Liver (tissue), 9 donors: ENCODE results near the gene ERC2. TPM values are rescaled to one million over a fixed set of nuclear protein-coding genes. Genes with fewer than 3 reads are reported as not detected.

ENCODE experiments used
- DNase-seq: peaks from one replicate; pipeline ENCODE4 v3.0.0-alpha.2; 2017; ENCODE audit warnings: low spot score
- H3K27ac ChIP-seq, 2 donors: one replicate each; pipeline ENCODE4 v1.7.0; 2013; ENCODE audit warnings: inconsistent platforms in 2 of 2, low read length in 2 of 2, control low read depth in 1 of 2, low read depth in 1 of 2, mild to moderate bottlenecking in 1 of 2
- H3K27me3 ChIP-seq, 4 donors: one replicate each; pipeline versions ENCODE4 v1.6.1 to v1.7.0; 2013; ENCODE audit warnings: low read length in 3 of 4, inconsistent platforms in 1 of 4, mild to moderate bottlenecking in 1 of 4, moderate library complexity in 1 of 4; ENCODE audit not compliant: control insufficient read depth in 4 of 4, insufficient read depth in 4 of 4
- H3K36me3 ChIP-seq, 4 donors: one replicate each; pipeline versions ENCODE4 v1.6.1 to v1.7.0; 2013; ENCODE audit warnings: low read length in 3 of 4, mild to moderate bottlenecking in 3 of 4, low read depth in 1 of 4, moderate library complexity in 1 of 4; ENCODE audit not compliant: control insufficient read depth in 4 of 4, insufficient read depth in 3 of 4
- H3K4me1 ChIP-seq, 4 donors: one replicate each; pipeline versions ENCODE4 v1.6.1 to v1.7.0; 2013; ENCODE audit warnings: low read length in 3 of 4, mild to moderate bottlenecking in 3 of 4, moderate library complexity in 1 of 4; ENCODE audit not compliant: control insufficient read depth in 4 of 4, insufficient read depth in 4 of 4
- H3K4me3 ChIP-seq, 3 donors: one replicate each; pipeline versions ENCODE4 v1.6.1 to v1.7.0; 2013; ENCODE audit warnings: low read length in 3 of 3, control low read depth in 1 of 3, low read depth in 1 of 3, mild to moderate bottlenecking in 1 of 3
- H3K9ac ChIP-seq, 2 donors: one replicate each; pipeline ENCODE4 v1.7.0; 2013; ENCODE audit warnings: low read length in 2 of 2, mild to moderate bottlenecking in 2 of 2, moderate library complexity in 2 of 2, control low read depth in 1 of 2, low read depth in 1 of 2
- H3K9me3 ChIP-seq, 4 donors: one replicate each; pipeline versions ENCODE4 v1.6.1 to v1.7.0; 2013; ENCODE audit warnings: low read length in 3 of 4; ENCODE audit not compliant: control insufficient read depth in 4 of 4
- ATF3 ChIP-seq: IDR thresholded peaks from 2 replicates; pipeline ENCODE4 v1.6.1; 2016; ENCODE audit warnings: antibody characterized with exemption
- EGR1 ChIP-seq, 2 donors: IDR thresholded peaks; 2 replicates each; pipeline ENCODE4 v1.6.1; 2016 to 2018; ENCODE audit warnings: antibody characterized with exemption in 2 of 2, low read depth in 2 of 2
- FOXA1 ChIP-seq: IDR thresholded peaks from 2 replicates; pipeline ENCODE4 v1.6.1; 2016; ENCODE audit warnings: antibody characterized with exemption
- HNF4A ChIP-seq, 2 donors: conservative IDR thresholded peaks; 2 replicates each; pipeline ENCODE4 v1.6.1; 2016; ENCODE audit warnings: antibody characterized with exemption in 2 of 2, mild to moderate bottlenecking in 2 of 2
- HNF4G ChIP-seq: IDR thresholded peaks from 2 replicates; pipeline ENCODE4 v1.6.1; 2016; ENCODE audit warnings: antibody characterized with exemption
- JUND ChIP-seq, 2 donors: IDR thresholded peaks; 2 replicates each; pipeline ENCODE4 v1.6.1; 2016; ENCODE audit warnings: antibody characterized with exemption in 2 of 2
- NR2F2 ChIP-seq: IDR thresholded peaks from 2 replicates; pipeline ENCODE4 v1.6.1; 2016; ENCODE audit warnings: antibody characterized with exemption
- RAD21 ChIP-seq, 2 donors: IDR thresholded peaks; 2 replicates each; pipeline ENCODE4 v1.6.1; 2016; ENCODE audit warnings: antibody characterized with exemption in 2 of 2, mild to moderate bottlenecking in 2 of 2
- REST ChIP-seq: IDR thresholded peaks from 2 replicates; pipeline ENCODE4 v1.6.1; 2016; ENCODE audit warnings: antibody characterized with exemption, mild to moderate bottlenecking
- RXRA ChIP-seq, 2 donors: IDR thresholded peaks; 2 replicates each; pipeline ENCODE4 v1.6.1; 2017 to 2018; ENCODE audit warnings: antibody characterized with exemption in 2 of 2, mild to moderate bottlenecking in 1 of 2
- SP1 ChIP-seq: IDR thresholded peaks from 2 replicates; pipeline ENCODE4 v1.6.1; 2018; ENCODE audit warnings: antibody characterized with exemption, mild to moderate bottlenecking
- WGBS: extraction: QIAGEN DNeasy Blood & Tissue Kit; methylation state at CpG from one replicate; pipeline ENCODE4 v1.1.7; 2013; 5-methylcytosine and 5-hydroxymethylcytosine counted together
- polyA plus RNA-seq, 2 donors: library from polyadenylated mRNA; stranded (reverse) in 1 of 2; unstranded in 1 of 2; fragments of 200-250 nt in 1 of 2; fragments of >200 nt in 1 of 2; fragmentation: Nextera tagmentation in 1 of 2; extraction: Ambion mirVana in 1 of 2; gene quantifications; one replicate each; pipeline versions ENCODE4 v1.2.1 to v1.2.3, GENCODE V29; 2013 to 2015
- total RNA-seq, 2 donors: library from RNA; depleted of rRNA; stranded (reverse); fragments of >200 nt; gene quantifications; one replicate each; pipeline ENCODE4 v1.2.3, GENCODE V29; 2014
- TF ChIP-seq, protein P1 (sequence below): IDR thresholded peaks from 2 replicates; pipeline ENCODE4 v1.6.1; 2016; ENCODE audit warnings: antibody characterized with exemption
- TF ChIP-seq, protein P2 (sequence below): fragments of 150-350 bp; IDR thresholded peaks from 2 replicates; pipeline ENCODE4 v1.5.1; 2017; ENCODE audit warnings: improper control_type of control experiment, low read depth, low read length; ENCODE audit not compliant: missing input control
- donor health status: healthy.
- donor health status: healthy.
- donor health status: healthy.
- donor health status: healthy.
- donor health status: healthy.

ERC2 gene
- total and polyA plus RNA-seq, 4 donors: 0.14 to 0.25 TPM; not detected in 2

DNA sequence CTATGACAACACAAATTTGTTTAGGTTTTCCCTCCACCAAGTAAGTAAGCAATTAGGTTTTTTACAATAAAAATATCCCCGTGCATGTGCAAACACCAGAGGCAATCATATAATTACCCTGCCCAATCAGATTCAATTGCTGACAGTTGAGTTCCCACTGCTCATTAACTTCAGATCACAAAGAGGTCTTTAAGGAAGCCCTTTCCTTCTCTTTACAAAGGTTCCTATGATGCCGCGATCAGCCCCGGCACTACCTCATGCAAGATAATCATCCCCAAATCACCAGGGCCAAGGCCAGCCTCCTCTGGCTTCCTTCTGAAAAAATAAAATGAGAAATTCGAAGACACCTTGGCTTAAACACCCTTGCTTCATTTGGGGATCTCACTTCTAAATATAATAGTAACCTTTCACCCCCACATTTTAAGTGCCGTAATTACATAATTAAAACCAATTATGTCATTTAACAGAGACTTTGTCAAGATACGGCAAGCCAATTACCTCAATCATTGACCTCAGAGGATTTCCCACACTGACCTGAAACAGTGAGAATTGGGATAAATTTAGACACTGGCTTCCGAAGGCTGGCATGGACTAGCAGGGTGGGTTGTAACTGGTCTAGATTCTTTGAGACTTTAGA is 859.8 kb downstream of the ERC2 start:
- 88% methylated on average over 8 of the region's 8 CpGs for WGBS

More for the DNA sequence above, 859.8 kb downstream of the ERC2 start:
- no peak for DNase-seq
- Histone ChIP-seq H3K36me3 (no peaks in the 10 kb centered on the region), H3K4me1 (peaks cover 0 to 10% (median 8%) of the 10 kb centered on the region in 4 donors), H3K27me3 (no peaks in the 10 kb centered on the region), H3K4me3 (no peak overlapping the region), H3K27ac (no peak overlapping the region), H3K9ac (no peak overlapping the region), H3K9me3 (no peaks in the 10 kb centered on the region)
- TF ChIP-seq NR2F2 (no peak), JUND (IDR thresholded peaks at IDR 0.05) (no peak), HNF4A (conservative IDR thresholded peaks at IDR 0.05) (no peak), RXRA (IDR thresholded peaks at IDR 0.05) (no peak), EGR1 (IDR thresholded peaks at IDR 0.05; ENCODE audit: low read depth in 2 of 2) (no peak), FOXA1 (no peak), HNF4G (no peak), RAD21 (IDR thresholded peaks at IDR 0.05) (no peak), SP1 (no peak), REST (no peak), ATF3 (no peak)
- TF ChIP-seq, protein P1, sequence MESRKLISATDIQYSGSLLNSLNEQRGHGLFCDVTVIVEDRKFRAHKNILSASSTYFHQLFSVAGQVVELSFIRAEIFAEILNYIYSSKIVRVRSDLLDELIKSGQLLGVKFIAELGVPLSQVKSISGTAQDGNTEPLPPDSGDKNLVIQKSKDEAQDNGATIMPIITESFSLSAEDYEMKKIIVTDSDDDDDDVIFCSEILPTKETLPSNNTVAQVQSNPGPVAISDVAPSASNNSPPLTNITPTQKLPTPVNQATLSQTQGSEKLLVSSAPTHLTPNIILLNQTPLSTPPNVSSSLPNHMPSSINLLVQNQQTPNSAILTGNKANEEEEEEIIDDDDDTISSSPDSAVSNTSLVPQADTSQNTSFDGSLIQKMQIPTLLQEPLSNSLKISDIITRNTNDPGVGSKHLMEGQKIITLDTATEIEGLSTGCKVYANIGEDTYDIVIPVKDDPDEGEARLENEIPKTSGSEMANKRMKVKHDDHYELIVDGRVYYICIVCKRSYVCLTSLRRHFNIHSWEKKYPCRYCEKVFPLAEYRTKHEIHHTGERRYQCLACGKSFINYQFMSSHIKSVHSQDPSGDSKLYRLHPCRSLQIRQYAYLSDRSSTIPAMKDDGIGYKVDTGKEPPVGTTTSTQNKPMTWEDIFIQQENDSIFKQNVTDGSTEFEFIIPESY: no peak
- TF ChIP-seq, protein P2, sequence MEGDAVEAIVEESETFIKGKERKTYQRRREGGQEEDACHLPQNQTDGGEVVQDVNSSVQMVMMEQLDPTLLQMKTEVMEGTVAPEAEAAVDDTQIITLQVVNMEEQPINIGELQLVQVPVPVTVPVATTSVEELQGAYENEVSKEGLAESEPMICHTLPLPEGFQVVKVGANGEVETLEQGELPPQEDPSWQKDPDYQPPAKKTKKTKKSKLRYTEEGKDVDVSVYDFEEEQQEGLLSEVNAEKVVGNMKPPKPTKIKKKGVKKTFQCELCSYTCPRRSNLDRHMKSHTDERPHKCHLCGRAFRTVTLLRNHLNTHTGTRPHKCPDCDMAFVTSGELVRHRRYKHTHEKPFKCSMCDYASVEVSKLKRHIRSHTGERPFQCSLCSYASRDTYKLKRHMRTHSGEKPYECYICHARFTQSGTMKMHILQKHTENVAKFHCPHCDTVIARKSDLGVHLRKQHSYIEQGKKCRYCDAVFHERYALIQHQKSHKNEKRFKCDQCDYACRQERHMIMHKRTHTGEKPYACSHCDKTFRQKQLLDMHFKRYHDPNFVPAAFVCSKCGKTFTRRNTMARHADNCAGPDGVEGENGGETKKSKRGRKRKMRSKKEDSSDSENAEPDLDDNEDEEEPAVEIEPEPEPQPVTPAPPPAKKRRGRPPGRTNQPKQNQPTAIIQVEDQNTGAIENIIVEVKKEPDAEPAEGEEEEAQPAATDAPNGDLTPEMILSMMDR: no peak
